A549 (cell line): ENCODE results near the gene MYLK3.

Experiments used
- CEBPB ChIP-seq, 2 experiments: fragments of >200 bp in 1 of 2; sonication (Bioruptor Twin) in 1 of 2; formaldehyde crosslinking in 1 of 2; IDR thresholded peaks; 2 replicates each; pipeline ENCODE4 v1.6.1; 2012 to 2016
- CHD2 ChIP-seq: fragments of 150-350 bp; IDR thresholded peaks from 2 replicates; pipeline ENCODE4 v1.6.1; 2014; ENCODE audit warnings: low read length; ENCODE audit not compliant: partially characterized antibody
- CHD4 ChIP-seq: fragments of 200-600 bp; sonication (generic); IDR thresholded peaks from 2 replicates; pipeline ENCODE4 v1.6.1; 2016; ENCODE audit warnings: antibody characterized with exemption, mild to moderate bottlenecking, borderline replicate concordance
- POLR2A ChIP-seq: IDR thresholded peaks from 2 replicates; pipeline ENCODE4 v1.6.1; 2012; ENCODE audit warnings: mild to moderate bottlenecking, low read length
- RAD21 ChIP-seq, 2 experiments: fragments of >200 bp in 1 of 2; sonication (Bioruptor Twin) in 1 of 2; formaldehyde crosslinking in 1 of 2; IDR thresholded peaks in 1 of 2; conservative IDR thresholded peaks in 1 of 2; 2 replicates in 1 of 2; 3 replicates in 1 of 2; pipeline ENCODE4 v1.6.1; 2012 to 2018; ENCODE audit warnings: inconsistent platforms in 1 of 2
- RCOR1 ChIP-seq: fragments of 150-350 bp; IDR thresholded peaks from 2 replicates; pipeline ENCODE4 v1.6.1; 2014; ENCODE audit warnings: antibody characterized with exemption, low read length, low read depth
- REST ChIP-seq: fragments of 200-600 bp; sonication (generic); IDR thresholded peaks from 2 replicates; pipeline ENCODE4 v1.6.1; 2016; ENCODE audit warnings: antibody characterized with exemption, mild to moderate bottlenecking, moderate library complexity
- RNF2 ChIP-seq: fragments of 200-600 bp; sonication (generic); IDR thresholded peaks from 2 replicates; pipeline ENCODE4 v1.6.1; 2016; ENCODE audit warnings: low read depth, mild to moderate bottlenecking, antibody characterized with exemption, moderate library complexity, borderline replicate concordance
- USF2 ChIP-seq: fragments of 450-650 bp; IDR thresholded peaks from 2 replicates; pipeline ENCODE4 v1.6.1; 2014; ENCODE audit warnings: antibody characterized with exemption
- TF ChIP-seq, protein P1 (sequence below): fragments of >200 bp; sonication (Bioruptor Twin); formaldehyde crosslinking; IDR thresholded peaks from 3 replicates; pipeline ENCODE4 v1.5.1; 2016

- TF ChIP-seq RAD21 (conservative IDR thresholded peaks at IDR 0.05 in 1 of 2, IDR thresholded peaks at IDR 0.05 in 1 of 2) (no peak), CHD2 (no peak), CEBPB (IDR thresholded peaks at IDR 0.05) (no peak), RNF2 (no peak), USF2 (no peak), RCOR1 (no peak), REST (no peak), CHD4 (no peak), POLR2A (no peak)
- TF ChIP-seq, protein P1, sequence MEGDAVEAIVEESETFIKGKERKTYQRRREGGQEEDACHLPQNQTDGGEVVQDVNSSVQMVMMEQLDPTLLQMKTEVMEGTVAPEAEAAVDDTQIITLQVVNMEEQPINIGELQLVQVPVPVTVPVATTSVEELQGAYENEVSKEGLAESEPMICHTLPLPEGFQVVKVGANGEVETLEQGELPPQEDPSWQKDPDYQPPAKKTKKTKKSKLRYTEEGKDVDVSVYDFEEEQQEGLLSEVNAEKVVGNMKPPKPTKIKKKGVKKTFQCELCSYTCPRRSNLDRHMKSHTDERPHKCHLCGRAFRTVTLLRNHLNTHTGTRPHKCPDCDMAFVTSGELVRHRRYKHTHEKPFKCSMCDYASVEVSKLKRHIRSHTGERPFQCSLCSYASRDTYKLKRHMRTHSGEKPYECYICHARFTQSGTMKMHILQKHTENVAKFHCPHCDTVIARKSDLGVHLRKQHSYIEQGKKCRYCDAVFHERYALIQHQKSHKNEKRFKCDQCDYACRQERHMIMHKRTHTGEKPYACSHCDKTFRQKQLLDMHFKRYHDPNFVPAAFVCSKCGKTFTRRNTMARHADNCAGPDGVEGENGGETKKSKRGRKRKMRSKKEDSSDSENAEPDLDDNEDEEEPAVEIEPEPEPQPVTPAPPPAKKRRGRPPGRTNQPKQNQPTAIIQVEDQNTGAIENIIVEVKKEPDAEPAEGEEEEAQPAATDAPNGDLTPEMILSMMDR: no peak
These were observed 8.6 kb upstream of the MYLK3 start for GRCh38 chr16:46756772-46757171.
